Smooth muscle cell (in vitro differentiated cells): Measurements from ENCODE around the gene STYXL2. TPM values are rescaled to one million over a fixed set of nuclear protein-coding genes. Genes with fewer than 3 reads are reported as not detected.

ENCODE experiments used
- DNase-seq: peaks from one replicate; lab custom pipeline; 2025; ENCODE audit not compliant: unreplicated experiment; lab: John Stamatoyannopoulos, UW
- H2AFZ ChIP-seq: fragments of 200-600 bp; sonication (generic); 2 replicates; pipeline ENCODE4 v1.6.0; 2016; ENCODE audit warnings: antibody characterized with exemption, low read depth, mild to moderate bottlenecking
- H3F3A ChIP-seq: fragments of 200-600 bp; sonication (generic); 2 replicates; pipeline ENCODE4 v1.6.0; 2017; ENCODE audit warnings: antibody characterized with exemption, low read depth
- H3K27ac ChIP-seq: fragments of 200-600 bp; sonication (generic); 2 replicates; pipeline ENCODE4 v1.5.1; 2016; ENCODE audit warnings: low read depth, mild to moderate bottlenecking
- H3K27me3 ChIP-seq: fragments of 200-600 bp; sonication (generic); 2 replicates; pipeline ENCODE4 v1.6.1; 2016; ENCODE audit warnings: low read depth, mild to moderate bottlenecking
- H3K36me3 ChIP-seq: fragments of 200-600 bp; sonication (generic); 2 replicates; pipeline ENCODE4 v1.5.1; 2016; ENCODE audit warnings: low read depth
- H3K4me1 ChIP-seq: fragments of 200-600 bp; sonication (generic); 2 replicates; pipeline ENCODE4 v1.5.1; 2016; ENCODE audit warnings: low read depth
- H3K4me2 ChIP-seq: fragments of 200-600 bp; sonication (generic); 2 replicates; pipeline ENCODE4 v1.6.0; 2016; ENCODE audit warnings: mild to moderate bottlenecking
- H3K4me3 ChIP-seq: fragments of 200-600 bp; sonication (generic); 2 replicates; pipeline ENCODE4 v1.5.1; 2016; ENCODE audit warnings: mild to moderate bottlenecking
- H3K79me2 ChIP-seq: fragments of 200-600 bp; sonication (generic); 2 replicates; pipeline ENCODE4 v1.6.0; 2016; ENCODE audit warnings: low read depth, mild to moderate bottlenecking
- H3K9ac ChIP-seq: fragments of 200-600 bp; sonication (generic); 2 replicates; pipeline ENCODE4 v1.6.0; 2016; ENCODE audit warnings: low read depth
- H3K9me3 ChIP-seq: fragments of 200-600 bp; sonication (generic); replicated peaks from 2 replicates; pipeline ENCODE4 v1.5.1; 2016; ENCODE audit warnings: low read depth
- H4K20me1 ChIP-seq: fragments of 200-600 bp; sonication (generic); 2 replicates; pipeline ENCODE4 v1.6.0; 2016; ENCODE audit warnings: low read depth
- WGBS: methylation state at CpG from one replicate; pipeline ENCODE4 v1.1.7; 2016; ENCODE audit warnings: low lambda C conversion rate; 5-methylcytosine and 5-hydroxymethylcytosine counted together
- polyA plus RNA-seq: library from polyadenylated mRNA; unstranded; fragments of >200 nt; fragmentation: Nextera tagmentation; extraction: Ambion mirVana; gene quantifications from 2 replicates; pipeline ENCODE4 v1.2.1, GENCODE V29; 2016
- total RNA-seq: library from RNA; depleted of rRNA; stranded (reverse); fragments of >200 nt; gene quantifications from 2 replicates; pipeline ENCODE4 v1.2.3, GENCODE V29; 2014
- TF ChIP-seq, protein P1 (sequence below): fragments of 200-600 bp; sonication (generic); IDR thresholded peaks from 2 replicates; pipeline ENCODE4 v1.5.1; 2017; ENCODE audit warnings: borderline replicate concordance, mild to moderate bottlenecking, antibody characterized with exemption; ENCODE audit not compliant: insufficient read depth, poor library complexity, severe bottlenecking

STYXL2 gene
- total and polyA plus RNA-seq, 2 experiments from 2014 or later, result 0.13 to 0.74 TPM

DNA sequence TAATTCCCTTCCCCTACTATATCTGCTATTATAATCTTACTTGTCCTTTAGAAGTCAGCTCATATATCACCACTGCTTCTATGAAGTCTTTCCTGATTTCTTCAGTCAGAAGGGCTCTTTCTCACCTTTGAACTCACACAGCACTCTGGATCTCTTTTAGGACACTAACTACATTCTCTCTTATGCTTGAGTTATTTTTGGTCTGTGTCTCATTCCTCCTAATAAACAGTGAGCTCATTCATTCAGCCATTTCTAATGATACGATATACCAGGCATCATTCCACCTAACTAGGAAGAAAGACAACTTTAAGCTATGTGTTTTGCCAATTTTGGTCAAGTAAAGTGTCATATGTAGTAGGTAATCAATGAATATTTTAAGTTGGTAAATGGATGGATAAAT lies 1.2 kb upstream of the STYXL2 start:
- Histone ChIP-seq H2AFZ (no peak overlapping the region), H3K36me3 (no peaks in the 10 kb centered on the region), H3K79me2 (no peaks in the 10 kb centered on the region), H4K20me1 (no peaks in the 10 kb centered on the region), H3K4me2 (no peak overlapping the region), H3K4me1 (peaks cover 7% of the 10 kb centered on the region), H3K9ac (no peak overlapping the region), H3K27me3 (no peaks in the 10 kb centered on the region), H3F3A (no peaks in the 10 kb centered on the region), H3K9me3 (no peaks in the 10 kb centered on the region), H3K4me3 (no peak overlapping the region), H3K27ac (no peak overlapping the region)
- TF ChIP-seq, protein P1, sequence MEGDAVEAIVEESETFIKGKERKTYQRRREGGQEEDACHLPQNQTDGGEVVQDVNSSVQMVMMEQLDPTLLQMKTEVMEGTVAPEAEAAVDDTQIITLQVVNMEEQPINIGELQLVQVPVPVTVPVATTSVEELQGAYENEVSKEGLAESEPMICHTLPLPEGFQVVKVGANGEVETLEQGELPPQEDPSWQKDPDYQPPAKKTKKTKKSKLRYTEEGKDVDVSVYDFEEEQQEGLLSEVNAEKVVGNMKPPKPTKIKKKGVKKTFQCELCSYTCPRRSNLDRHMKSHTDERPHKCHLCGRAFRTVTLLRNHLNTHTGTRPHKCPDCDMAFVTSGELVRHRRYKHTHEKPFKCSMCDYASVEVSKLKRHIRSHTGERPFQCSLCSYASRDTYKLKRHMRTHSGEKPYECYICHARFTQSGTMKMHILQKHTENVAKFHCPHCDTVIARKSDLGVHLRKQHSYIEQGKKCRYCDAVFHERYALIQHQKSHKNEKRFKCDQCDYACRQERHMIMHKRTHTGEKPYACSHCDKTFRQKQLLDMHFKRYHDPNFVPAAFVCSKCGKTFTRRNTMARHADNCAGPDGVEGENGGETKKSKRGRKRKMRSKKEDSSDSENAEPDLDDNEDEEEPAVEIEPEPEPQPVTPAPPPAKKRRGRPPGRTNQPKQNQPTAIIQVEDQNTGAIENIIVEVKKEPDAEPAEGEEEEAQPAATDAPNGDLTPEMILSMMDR, result no peak
- WGBS, result 85% methylated on average over 1 of the region's 1 CpG
- no peak for DNase-seq

DNA sequence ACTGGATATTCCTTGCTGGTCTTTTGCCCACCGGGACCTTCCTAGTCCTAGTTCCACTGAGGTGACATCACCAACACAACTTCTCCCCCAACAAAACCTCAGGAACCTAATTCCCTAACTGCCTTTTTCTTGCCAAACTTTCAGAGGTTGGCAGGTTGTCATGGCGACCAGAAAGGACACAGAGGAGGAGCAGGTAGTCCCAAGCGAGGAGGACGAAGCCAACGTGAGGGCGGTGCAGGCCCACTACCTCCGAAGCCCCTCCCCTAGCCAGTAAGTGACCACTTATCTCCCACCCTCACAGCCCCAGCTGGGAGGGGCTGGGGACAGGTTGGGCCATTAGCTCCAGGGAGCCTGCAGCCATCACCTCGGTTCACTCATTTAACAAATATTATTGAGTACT lies 815 bp downstream of the STYXL2 start:
- H3K4me2 ChIP-seq, result no peak overlapping the region
- no peak overlapping the region for H3K4me3 ChIP-seq
- no peaks in the 10 kb centered on the region for H4K20me1 ChIP-seq
- TF ChIP-seq, protein P1, result no peak
- no peaks in the 10 kb centered on the region for H3K36me3 ChIP-seq
- no peaks in the 10 kb centered on the region for H3K9me3 ChIP-seq
- no peaks in the 10 kb centered on the region for H3F3A ChIP-seq
- DNase-seq, result no peak
- H2AFZ ChIP-seq, result no peak overlapping the region
- H3K4me1 ChIP-seq, result peaks cover 7% of the 10 kb centered on the region
- H3K27me3 ChIP-seq, result no peaks in the 10 kb centered on the region
- H3K9ac ChIP-seq, result no peak overlapping the region
- no peaks in the 10 kb centered on the region for H3K79me2 ChIP-seq
- 93% methylated on average over 8 of the region's 8 CpGs for WGBS
- no peak overlapping the region for H3K27ac ChIP-seq

DNA sequence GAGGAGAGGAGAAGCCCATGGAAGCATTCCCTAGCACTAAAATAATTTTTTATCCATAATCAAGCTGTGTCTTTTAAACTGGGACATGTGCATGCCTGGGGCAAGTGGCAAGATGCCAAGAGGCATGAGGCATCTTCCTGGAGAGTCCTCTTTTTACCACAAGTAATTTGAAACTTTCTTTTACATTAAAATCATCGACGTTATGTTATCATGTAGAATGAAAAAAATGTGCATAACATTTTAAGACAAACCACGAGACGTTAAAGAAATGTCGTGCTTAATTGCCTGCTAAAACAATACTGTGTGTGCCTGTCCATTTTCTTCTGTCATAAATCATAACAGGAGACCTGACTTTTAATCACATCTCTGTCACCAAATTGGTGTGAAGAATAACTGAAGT lies 1.5 kb downstream of the STYXL2 start:
- Histone ChIP-seq H2AFZ (no peak overlapping the region), H3F3A (no peaks in the 10 kb centered on the region), H3K36me3 (no peaks in the 10 kb centered on the region), H4K20me1 (no peaks in the 10 kb centered on the region), H3K27me3 (no peaks in the 10 kb centered on the region), H3K4me3 (no peak overlapping the region), H3K4me2 (peak overlapping the region; percentile 23), H3K27ac (no peak overlapping the region), H3K4me1 (peaks cover 7% of the 10 kb centered on the region), H3K79me2 (no peaks in the 10 kb centered on the region), H3K9me3 (no peaks in the 10 kb centered on the region), H3K9ac (no peak overlapping the region)
- TF ChIP-seq, protein P1, result no peak
- WGBS, result 15% methylated on average over 5 of the region's 5 CpGs
- no peak for DNase-seq

DNA sequence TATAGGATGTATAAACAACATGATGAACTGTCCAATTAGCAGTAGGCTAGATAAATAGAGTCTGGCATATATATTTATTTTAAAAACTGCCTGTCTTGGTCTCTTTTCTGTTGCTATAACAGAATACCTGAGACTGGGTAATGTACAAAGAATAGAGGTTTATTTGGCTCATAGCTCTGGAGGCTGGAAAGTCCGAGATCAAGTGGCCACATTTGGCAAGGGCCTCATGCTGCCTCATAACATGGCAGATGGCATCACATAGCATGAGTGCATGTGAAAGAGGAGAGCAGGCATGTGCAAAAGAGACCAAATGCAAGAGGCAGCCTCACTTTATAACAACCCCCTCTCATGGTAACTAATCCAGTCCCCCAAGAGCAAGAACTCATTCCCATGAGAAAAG lies 6.0 kb downstream of the STYXL2 start:
- TF ChIP-seq, protein P1, result no peak
- Histone ChIP-seq H3F3A (no peaks in the 10 kb centered on the region), H3K27ac (no peak overlapping the region), H3K4me1 (no peaks in the 10 kb centered on the region), H3K9me3 (no peaks in the 10 kb centered on the region), H4K20me1 (no peaks in the 10 kb centered on the region), H3K27me3 (no peaks in the 10 kb centered on the region), H3K9ac (no peak overlapping the region), H3K79me2 (no peaks in the 10 kb centered on the region), H3K4me2 (no peak overlapping the region), H3K36me3 (no peaks in the 10 kb centered on the region), H3K4me3 (no peak overlapping the region), H2AFZ (no peak overlapping the region)
- no peak for DNase-seq
- 94% methylated on average over 1 of the region's 1 CpG for WGBS
